Choroid plexus epithelial cell (primary cell): ENCODE measurements around the gene VIPR2.

Experiments
- DNase-seq: peaks from one replicate; pipeline ENCODE4 v3.0.0-alpha.2; 2010; ENCODE audit warnings: low read depth
- H3K4me3 ChIP-seq: 2 replicates; pipeline ENCODE4 v1.5.1; 2011; ENCODE audit warnings: low read depth, mild to moderate bottlenecking, control low read depth, low read length, moderate library complexity
- TF ChIP-seq, protein P1 (sequence below): conservative IDR thresholded peaks from 2 replicates; pipeline ENCODE4 v1.5.1; 2011; ENCODE audit warnings: low read depth, mild to moderate bottlenecking, control low read depth, inconsistent platforms, low read length, moderate library complexity

VIPR2 gene

GRCh38 chr7:159152816-159153215 lies 8.1 kb upstream of the VIPR2 start:
- DNase-seq = no peak
- TF ChIP-seq, protein P1, sequence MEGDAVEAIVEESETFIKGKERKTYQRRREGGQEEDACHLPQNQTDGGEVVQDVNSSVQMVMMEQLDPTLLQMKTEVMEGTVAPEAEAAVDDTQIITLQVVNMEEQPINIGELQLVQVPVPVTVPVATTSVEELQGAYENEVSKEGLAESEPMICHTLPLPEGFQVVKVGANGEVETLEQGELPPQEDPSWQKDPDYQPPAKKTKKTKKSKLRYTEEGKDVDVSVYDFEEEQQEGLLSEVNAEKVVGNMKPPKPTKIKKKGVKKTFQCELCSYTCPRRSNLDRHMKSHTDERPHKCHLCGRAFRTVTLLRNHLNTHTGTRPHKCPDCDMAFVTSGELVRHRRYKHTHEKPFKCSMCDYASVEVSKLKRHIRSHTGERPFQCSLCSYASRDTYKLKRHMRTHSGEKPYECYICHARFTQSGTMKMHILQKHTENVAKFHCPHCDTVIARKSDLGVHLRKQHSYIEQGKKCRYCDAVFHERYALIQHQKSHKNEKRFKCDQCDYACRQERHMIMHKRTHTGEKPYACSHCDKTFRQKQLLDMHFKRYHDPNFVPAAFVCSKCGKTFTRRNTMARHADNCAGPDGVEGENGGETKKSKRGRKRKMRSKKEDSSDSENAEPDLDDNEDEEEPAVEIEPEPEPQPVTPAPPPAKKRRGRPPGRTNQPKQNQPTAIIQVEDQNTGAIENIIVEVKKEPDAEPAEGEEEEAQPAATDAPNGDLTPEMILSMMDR = no peak

DNA sequence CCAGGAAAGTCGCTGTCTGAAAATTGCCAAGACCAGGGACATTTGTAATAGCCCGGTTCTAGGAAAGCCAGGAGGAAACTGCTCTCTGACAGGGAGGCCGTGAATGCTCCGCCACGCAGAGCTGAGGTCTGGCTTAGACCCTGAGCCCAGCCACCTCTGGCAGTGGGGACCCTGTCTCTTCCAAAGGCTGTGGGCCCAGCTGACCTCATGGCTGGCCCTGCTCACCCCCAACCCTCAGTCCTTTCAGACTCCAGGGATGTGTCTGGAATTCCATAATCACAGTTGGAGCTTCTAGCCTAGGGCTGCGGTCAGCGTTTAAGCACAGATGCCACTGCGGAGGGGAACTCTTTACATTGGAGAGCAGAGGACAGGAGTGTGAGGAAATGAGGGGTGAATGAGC lies 6.6 kb upstream of the VIPR2 start:
- TF ChIP-seq, protein P1 = no peak
- H3K4me3 ChIP-seq = no peak overlapping the region
- no peak for DNase-seq

More at GRCh38 chr7:159152816-159153215, 8.1 kb upstream of the VIPR2 start:
- H3K4me3 ChIP-seq = no peak overlapping the region

DNA sequence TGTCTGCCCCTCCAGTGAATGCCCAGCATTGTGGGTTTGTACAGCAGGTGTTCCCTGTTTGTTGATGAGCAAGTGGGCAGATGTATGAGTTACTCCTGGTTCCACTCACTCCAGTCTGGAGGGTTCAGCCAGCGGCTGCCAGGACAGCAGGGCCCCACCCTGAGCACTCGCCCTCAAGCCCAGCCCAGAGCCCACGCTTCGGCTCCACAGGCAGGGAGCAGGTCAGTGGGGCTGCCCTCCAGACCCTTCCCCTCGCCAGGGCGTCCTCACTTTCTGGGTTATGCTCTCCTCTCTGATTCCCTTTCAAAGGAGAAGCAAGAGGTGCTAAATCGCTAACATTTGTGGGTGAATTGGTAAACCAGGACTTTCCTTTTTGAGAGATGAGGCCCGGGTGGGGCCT lies 4.8 kb upstream of the VIPR2 start:
- no peak for DNase-seq
- TF ChIP-seq, protein P1 = no peak

DNA sequence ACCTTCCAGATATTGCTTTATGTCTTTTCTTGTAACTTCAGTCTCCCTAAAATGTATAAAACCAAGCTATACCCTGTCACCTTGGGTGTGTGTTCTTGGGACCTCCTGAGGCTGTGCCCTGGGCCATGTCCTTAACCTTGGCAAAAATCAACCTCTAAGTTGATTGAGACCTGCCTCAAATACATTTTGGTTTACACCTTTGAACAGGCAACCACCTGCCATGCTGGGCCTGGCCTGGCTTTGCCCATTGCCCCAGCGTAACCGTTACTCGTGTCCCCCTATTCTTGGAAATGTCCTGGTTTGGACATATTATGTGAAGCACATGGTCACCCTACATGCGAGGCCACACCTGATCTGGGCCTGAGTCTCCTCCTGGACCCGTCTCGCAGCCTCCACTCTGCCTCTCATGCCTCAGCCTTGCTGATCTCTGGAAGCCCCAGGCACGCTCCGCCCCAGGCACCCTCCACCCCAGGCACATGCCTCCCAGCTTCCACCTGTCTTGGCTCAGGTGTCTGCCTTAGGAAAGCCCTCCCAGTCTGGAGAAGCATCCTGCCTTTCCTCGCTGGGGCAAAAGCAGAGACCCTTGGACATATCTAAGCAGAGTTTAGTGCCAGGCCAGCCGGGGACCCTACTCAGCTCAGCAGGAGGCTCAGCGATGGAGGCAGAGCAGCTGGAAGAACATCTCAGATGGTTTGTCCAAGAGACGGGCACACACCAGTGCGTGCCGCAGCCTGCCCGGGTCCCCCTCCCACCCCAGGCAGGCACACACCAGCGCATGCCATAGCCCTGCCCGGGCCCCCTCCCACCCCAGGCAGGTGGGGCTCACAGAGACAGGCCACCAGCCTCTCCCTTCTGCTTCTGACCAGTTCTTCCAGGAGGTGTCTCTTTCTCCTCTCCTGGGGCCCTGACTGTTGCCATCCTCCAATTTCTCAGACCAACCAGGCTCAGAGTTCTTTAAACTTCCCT lies 4.0 kb upstream of the VIPR2 start:
- H3K4me3 ChIP-seq = no peak overlapping the region
- DNase-seq = no peak
- TF ChIP-seq, protein P1 = no peak

More for the DNA sequence above, 4.8 kb upstream of the VIPR2 start:
- H3K4me3 ChIP-seq = no peak overlapping the region

DNA sequence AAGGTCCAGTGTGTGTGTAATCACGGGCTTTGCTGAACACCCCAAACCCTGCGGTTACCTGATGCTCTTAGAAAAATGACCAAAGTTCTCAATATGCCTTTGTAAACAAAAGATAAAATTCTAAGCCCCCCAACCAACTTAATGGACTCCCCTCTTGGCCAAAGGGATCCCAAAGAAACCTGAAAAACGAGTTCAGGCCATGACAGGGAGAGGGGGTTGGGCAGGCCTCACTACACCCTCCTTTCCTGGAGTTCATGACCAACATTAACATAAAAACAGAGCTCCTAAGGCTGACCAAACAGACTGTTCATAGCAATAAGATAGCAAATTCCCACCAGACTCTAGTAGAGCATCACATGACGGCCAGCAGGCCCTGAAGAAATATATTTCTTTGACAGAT lies 3.0 kb upstream of the VIPR2 start:
- TF ChIP-seq, protein P1 = no peak

GRCh38 chr7:159147246-159147645 lies 2.6 kb upstream of the VIPR2 start:
- H3K4me3 ChIP-seq = no peak overlapping the region
- no peak for DNase-seq
- TF ChIP-seq, protein P1 = no peak

More for the DNA sequence above, 3.0 kb upstream of the VIPR2 start:
- DNase-seq = no peak
- no peak overlapping the region for H3K4me3 ChIP-seq
